HG02973 (cell line): Measurements from ENCODE around the gene AIDA.
A peak's percentile ranks its signal among the peaks of the same experiment; 100 is the strongest.

Experiments used
- ATAC-seq: cut with Tn5 transposase; IDR thresholded peaks from one replicate; pipeline ENCODE4 v1.9.1; 2021; ENCODE audit warnings: moderate library complexity; ENCODE audit not compliant: unreplicated experiment

The AIDA gene

GRCh38 chr1:222653178-222653827 is 59.0 kb downstream of the AIDA start:
- ATAC-seq = peak; percentile 69

DNA sequence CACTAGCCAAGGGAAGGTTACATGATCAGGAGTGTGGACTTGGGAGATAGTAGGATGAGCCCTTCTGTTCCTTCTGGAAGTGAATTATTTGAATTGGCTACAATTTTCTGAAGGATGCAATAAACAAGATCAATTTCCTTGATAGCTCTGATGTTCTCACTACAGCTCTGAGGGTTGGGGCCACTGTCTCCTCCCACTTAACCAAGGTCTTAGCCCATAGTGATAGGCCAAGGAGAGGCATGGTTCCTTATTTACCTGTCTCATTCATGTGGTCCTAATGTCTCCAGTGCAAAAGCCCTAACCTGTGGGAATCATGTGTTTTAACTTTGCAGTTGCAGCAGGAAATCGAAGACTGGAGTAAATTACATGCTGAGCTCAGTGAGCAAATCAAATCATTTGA is 59.6 kb downstream of the AIDA start:
- no peak for ATAC-seq

DNA sequence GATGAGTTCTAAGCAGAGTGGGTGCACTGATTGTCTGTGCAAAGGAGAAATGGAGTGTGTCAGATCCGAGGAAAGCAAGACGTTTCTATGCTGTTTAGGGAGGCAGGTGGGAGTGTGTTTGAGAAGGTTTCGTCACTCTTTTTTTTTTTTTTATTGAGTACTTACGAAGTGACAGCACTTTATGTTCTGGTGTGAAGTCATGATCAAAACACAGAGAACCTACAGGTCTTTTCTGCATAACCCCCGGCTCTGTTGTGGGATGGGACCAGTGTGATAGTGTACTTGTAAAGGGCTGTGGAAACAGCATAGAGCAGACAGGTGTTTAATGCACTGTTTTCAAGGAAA is 67.7 kb downstream of the AIDA start:
- peak; percentile 7 for ATAC-seq

DNA sequence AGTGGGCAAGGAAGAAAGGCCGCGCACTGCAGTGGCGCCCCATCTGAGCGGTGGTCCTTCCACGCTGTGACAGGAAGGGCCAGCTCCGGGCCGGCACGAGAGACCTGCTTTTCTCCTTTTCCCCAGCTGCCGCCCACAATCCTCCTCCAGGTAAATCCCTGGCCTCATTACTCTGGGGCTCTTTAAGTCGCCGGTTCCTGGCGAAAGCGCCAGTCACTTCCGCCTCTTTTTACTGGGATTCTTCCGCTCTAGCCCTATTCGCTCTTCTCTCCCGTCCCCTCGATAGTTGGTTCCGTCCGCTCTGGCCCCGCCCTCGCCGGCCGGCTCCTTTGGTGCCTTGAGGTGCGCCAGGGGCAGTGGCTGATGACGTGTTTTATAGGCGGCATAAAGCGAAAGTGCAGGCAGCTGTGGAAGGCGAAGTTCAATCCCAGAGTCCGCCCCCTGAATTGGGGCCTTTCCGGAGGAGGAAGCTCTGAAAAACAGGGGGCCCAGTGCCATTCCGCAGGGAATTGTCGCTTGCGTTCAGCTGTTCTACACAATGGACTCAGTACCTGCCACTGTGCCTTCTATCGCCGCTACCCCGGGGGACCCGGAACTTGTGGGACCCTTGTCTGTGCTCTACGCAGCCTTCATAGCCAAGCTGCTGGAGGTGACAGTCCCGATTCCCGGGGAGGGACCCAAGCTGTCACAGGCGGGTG is 68.2 kb downstream of the AIDA start:
- peak; percentile 95 for ATAC-seq

GRCh38 chr1:222643606-222643937 is 68.7 kb downstream of the AIDA start:
- no peak for ATAC-seq

DNA sequence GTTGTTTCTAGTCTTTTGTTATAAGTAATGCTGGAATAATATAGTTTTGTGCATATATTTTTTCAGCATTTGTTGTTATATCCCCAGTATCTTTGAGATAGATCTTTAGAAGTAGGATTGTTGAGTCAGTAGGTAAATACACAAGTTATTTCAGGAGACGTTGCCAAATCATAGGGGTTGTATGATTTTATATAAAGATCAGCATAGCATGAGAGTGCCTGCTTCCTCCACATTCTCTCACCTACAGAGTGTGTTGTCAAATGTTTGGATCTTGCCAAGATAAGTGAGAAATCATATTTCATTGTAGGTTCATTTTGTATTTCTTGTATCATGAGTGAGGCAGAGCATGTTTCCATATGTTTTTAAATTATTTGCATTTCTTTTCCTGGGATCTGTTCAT is 69.8 kb downstream of the AIDA start:
- ATAC-seq = no peak

- no peak for ATAC-seq
Observed at GRCh38 chr1:222641269-222641948, 70.9 kb downstream of the AIDA start.

GRCh38 chr1:222634180-222635013 is 77.9 kb downstream of the AIDA start:
- ATAC-seq = peak; percentile 80

GRCh38 chr1:222632749-222633148 is 79.5 kb downstream of the AIDA start:
- no peak for ATAC-seq

DNA sequence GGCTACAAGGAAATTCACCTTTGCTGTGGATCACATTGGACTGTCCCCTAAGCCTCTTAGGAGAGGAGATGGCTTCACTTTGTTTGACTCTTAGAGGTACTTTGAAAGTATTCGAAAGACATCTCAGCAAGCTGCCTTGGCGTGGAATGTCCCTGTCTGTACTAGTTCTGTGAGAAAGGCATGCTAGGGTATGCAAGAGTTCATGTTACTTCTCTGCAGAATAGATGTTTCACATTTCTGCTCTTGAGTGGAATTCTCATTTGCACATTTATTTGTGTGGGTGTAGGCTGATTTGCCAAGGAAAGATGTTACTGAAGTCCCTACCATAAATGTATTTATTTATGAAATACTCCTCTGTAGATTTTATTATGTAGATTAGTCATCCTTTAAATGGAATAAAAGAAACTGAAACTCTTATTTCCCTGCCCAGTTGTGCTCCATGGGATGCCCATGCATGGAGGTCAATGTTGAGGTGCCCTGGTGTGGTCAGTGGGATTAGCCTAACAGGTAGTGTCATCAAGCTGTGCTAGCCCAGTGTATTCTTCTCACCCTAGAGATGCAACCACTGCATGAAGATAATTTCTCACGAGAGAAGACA is 80.6 kb downstream of the AIDA start:
- ATAC-seq = no peak

- no peak for ATAC-seq
Observed at GRCh38 chr1:222629921-222630535, 82.3 kb downstream of the AIDA start.

DNA sequence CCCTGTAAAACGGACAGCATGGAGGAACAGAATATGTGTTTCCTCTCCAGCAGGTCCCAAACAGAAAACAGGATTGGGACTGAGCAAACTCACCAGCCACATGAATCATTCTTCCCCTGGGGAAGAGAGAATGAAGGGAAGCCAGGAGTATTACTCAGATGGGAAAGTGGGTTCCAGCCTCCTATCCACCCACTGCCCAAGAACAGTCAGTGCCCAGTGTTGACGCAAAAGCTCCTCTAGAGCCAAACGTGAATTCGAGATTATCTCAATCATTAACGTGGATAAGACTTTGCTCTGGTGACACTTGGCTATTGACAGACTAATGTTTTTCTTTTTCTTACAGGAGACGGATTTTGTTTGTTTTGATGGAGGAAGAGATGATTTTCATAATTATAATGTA is 85.1 kb downstream of the AIDA start:
- no peak for ATAC-seq

DNA sequence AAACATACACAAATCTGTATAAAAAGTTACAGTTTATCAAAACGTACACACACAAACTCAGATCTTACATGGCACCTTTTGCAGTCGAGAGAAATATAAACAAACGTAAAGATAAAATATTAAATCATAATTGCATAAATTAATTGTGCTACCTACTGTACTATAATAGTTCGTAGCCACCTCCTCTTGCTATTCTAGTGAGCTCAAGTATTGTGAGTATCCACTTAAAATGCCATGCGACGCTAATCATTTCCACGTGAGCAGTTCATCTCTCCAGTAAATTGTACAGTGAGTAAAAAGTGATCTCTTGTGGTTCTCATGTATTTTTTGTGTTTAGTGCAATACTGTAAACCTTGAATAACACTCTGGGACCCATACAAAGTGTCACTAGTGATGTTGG is 88.1 kb downstream of the AIDA start:
- ATAC-seq = no peak

- ATAC-seq = no peak
Observed at GRCh38 chr1:222623458-222623857, 88.8 kb downstream of the AIDA start.

DNA sequence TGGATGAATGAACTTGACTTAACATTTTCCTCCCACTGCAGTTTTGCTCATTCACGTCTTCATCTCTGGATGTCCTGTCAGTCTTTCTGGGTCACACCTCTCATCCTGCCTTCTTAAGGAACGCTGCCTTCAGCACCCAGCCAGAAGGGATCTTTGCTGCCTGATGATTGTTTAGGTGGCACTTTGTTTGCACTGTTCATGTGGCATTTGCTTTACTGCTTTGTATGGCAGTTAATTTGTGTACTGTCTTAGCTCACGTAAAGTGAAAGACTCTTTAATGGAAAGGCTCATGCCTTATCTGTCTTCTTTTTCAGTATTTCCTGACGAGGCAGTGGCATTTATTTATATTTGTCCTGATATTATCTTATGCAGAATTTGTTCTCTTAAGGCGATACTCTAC is 89.5 kb downstream of the AIDA start:
- ATAC-seq = no peak

DNA sequence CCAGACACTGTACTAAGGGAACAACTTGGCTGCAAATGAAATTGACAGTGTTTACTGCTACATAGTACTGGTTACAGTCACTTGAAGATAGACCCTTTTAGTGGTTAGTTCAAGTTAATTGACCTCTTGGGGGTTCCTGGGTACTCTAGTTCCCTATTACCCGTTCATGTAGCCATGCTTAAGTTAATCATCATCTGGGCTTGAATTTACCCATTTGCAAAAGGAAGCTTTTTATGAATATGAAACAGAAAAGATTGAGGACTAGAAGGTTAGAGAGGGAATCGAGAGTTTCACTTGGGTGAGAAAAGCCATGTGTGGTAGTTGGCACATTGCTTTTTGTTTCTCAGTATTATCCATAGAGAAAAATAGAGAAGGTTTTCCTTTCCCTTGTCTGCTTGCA is 91.7 kb downstream of the AIDA start:
- peak; percentile 29 for ATAC-seq

DNA sequence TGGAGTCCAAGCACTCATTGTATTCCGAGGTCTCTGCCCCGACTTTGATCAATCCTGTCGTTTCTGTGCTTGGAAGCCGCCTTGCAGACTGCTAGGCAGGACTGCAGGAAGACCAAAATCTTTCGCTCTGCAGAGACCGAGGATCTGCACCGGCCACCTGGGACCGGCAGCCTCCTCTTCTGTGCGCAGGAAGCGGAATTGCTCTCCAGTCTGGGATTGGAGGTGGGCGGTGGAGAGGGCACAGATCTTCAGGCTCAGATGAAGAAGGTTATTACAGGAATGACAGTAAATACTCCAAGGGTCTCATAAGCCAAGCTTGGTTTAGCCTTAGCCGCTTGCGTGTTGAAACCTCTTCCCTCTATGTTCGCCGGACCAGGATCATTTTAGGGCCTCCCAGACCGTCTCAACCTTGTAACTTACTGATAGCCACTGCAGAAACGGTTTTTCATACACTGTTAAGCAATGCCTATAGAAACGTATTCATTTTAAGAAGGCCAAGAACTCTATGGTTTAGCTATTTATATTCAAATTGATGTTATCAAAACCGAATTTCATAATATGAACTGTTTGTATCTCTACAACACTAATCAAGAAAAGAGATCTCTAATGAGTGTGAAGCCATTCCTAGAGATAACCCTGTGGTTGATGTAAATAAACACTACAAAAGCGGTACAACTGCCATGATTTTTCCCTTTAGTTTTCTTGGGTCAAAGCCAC is 93.3 kb downstream of the AIDA start:
- no peak for ATAC-seq
